Mesendoderm (in vitro differentiated cells): ENCODE data around the gene KIF1A.
"Not testable (repeated sequence)": the region's sequence is repeated elsewhere in the genome, so short reads cannot be mapped to it uniquely, and the experiment has no call there.

Experiments used
- DNase-seq: peaks from one replicate; pipeline ENCODE4 v3.0.0; 2013
- H2AK5ac ChIP-seq: 2 replicates; pipeline ENCODE4 v1.6.1; 2013; ENCODE audit warnings: low read length, inconsistent platforms
- H2BK120ac ChIP-seq: 2 replicates; pipeline ENCODE4 v1.6.1; 2013; ENCODE audit warnings: low read depth, mild to moderate bottlenecking, low read length, moderate library complexity, mixed read lengths
- H2BK15ac ChIP-seq: replicated peaks from 2 replicates; pipeline ENCODE4 v1.6.1; 2013; ENCODE audit warnings: low read depth, mild to moderate bottlenecking, moderate library complexity
- H2BK5ac ChIP-seq: 2 replicates; pipeline ENCODE4 v1.6.1; 2013; ENCODE audit warnings: low read length, inconsistent platforms
- H3K18ac ChIP-seq: 2 replicates; pipeline ENCODE4 v1.6.1; 2013; ENCODE audit warnings: mild to moderate bottlenecking, low read length, mixed read lengths
- H3K23ac ChIP-seq: one replicate; pipeline ENCODE4 v1.6.1; 2013; ENCODE audit warnings: low read length
- H3K27ac ChIP-seq: 2 replicates; pipeline ENCODE4 v1.5.1; 2013; ENCODE audit warnings: low read depth, mild to moderate bottlenecking, inconsistent platforms, low read length, moderate library complexity
- H3K27me3 ChIP-seq: 2 replicates; pipeline ENCODE4 v1.6.1; 2013; ENCODE audit warnings: low read length, control low read depth, mild to moderate bottlenecking, inconsistent platforms; ENCODE audit not compliant: insufficient read depth, poor library complexity
- H3K36me3 ChIP-seq: 2 replicates; pipeline ENCODE4 v1.6.1; 2013; ENCODE audit warnings: low read length, inconsistent platforms; ENCODE audit not compliant: control insufficient read depth, insufficient read depth
- H3K4ac ChIP-seq: one replicate; pipeline ENCODE4 v1.6.1; 2013; ENCODE audit warnings: low read depth, mild to moderate bottlenecking, low read length, moderate library complexity
- H3K4me1 ChIP-seq: 2 replicates; pipeline ENCODE4 v1.6.1; 2013; ENCODE audit warnings: low read depth, low read length, inconsistent platforms; ENCODE audit not compliant: control insufficient read depth
- H3K4me2 ChIP-seq: 2 replicates; pipeline ENCODE4 v1.6.1; 2013; ENCODE audit warnings: low read length
- H3K4me3 ChIP-seq: 2 replicates; pipeline ENCODE4 v1.5.1; 2013; ENCODE audit warnings: mild to moderate bottlenecking, low read length
- H3K56ac ChIP-seq: one replicate; pipeline ENCODE4 v1.6.1; 2013; ENCODE audit warnings: low read length
- H3K79me1 ChIP-seq: 2 replicates; pipeline ENCODE4 v1.6.1; 2013; ENCODE audit warnings: low read length, inconsistent platforms
- H3K79me2 ChIP-seq: 2 replicates; pipeline ENCODE4 v1.6.1; 2013; ENCODE audit warnings: mild to moderate bottlenecking, low read length; ENCODE audit not compliant: control insufficient read depth, insufficient read depth
- H3K9ac ChIP-seq: 2 replicates; pipeline ENCODE4 v1.6.1; 2013; ENCODE audit warnings: low read length, inconsistent platforms
- H4K5ac ChIP-seq: one replicate; pipeline ENCODE4 v1.6.1; 2013; ENCODE audit warnings: low read length
- H4K8ac ChIP-seq: one replicate; pipeline ENCODE4 v1.6.1; 2013; ENCODE audit warnings: low read depth, mild to moderate bottlenecking, control low read depth, low read length, moderate library complexity
- WGBS: extraction: QIAGEN DNeasy Blood & Tissue Kit; methylation state at CpG from one replicate; pipeline ENCODE4 v1.1.7; 2013; ENCODE audit warnings: low lambda C conversion rate, missing lambda C conversion rate; ENCODE audit not compliant: insufficient coverage; ENCODE audit errors: extremely low coverage; 5-methylcytosine and 5-hydroxymethylcytosine counted together

The KIF1A gene

GRCh38 chr2:240696469-240696868 lies 123.5 kb downstream of the KIF1A start:
- not testable (repeated sequence) for H3K9ac ChIP-seq, H3K4me1 ChIP-seq, H3K36me3 ChIP-seq, H3K27ac ChIP-seq, H3K4me3 ChIP-seq, H3K79me1 ChIP-seq, H3K23ac ChIP-seq, H3K27me3 ChIP-seq, H2BK15ac ChIP-seq, H4K8ac ChIP-seq, H3K56ac ChIP-seq, H3K18ac ChIP-seq, DNase-seq, H4K5ac ChIP-seq, H3K4ac ChIP-seq, H2AK5ac ChIP-seq, H2BK120ac ChIP-seq, H2BK5ac ChIP-seq, H3K79me2 ChIP-seq, H3K4me2 ChIP-seq
- no CpG with 5 or more reads among the region's 13 CpGs for WGBS

- WGBS: no CpG with 5 or more reads among the region's 19 CpGs
- not testable (repeated sequence) for H3K27me3 ChIP-seq, H3K18ac ChIP-seq, H2BK15ac ChIP-seq, H3K4me2 ChIP-seq, H3K4me3 ChIP-seq, H3K79me1 ChIP-seq, H2AK5ac ChIP-seq, H4K8ac ChIP-seq, H3K36me3 ChIP-seq, H3K79me2 ChIP-seq, H3K56ac ChIP-seq, H2BK5ac ChIP-seq, H4K5ac ChIP-seq, H2BK120ac ChIP-seq, H3K23ac ChIP-seq, H3K4ac ChIP-seq, H3K4me1 ChIP-seq, DNase-seq, H3K27ac ChIP-seq, H3K9ac ChIP-seq
Observed at GRCh38 chr2:240695593-240695992, 124.4 kb downstream of the KIF1A start.

GRCh38 chr2:240694304-240694703 lies 125.7 kb downstream of the KIF1A start:
- H4K8ac ChIP-seq, DNase-seq: not testable (repeated sequence)

GRCh38 chr2:240692583-240693561 lies 127.1 kb downstream of the KIF1A start:
- not testable (repeated sequence) for H3K18ac ChIP-seq, H3K27me3 ChIP-seq, H3K4me2 ChIP-seq, H2BK5ac ChIP-seq, H2BK120ac ChIP-seq, H3K23ac ChIP-seq, H3K56ac ChIP-seq, H3K4ac ChIP-seq, H3K9ac ChIP-seq, H3K4me3 ChIP-seq, H3K79me2 ChIP-seq, H4K8ac ChIP-seq, H3K36me3 ChIP-seq, DNase-seq, H3K4me1 ChIP-seq, H3K79me1 ChIP-seq, H3K27ac ChIP-seq, H4K5ac ChIP-seq, H2AK5ac ChIP-seq, H2BK15ac ChIP-seq
- no CpG with 5 or more reads among the region's 34 CpGs for WGBS

More at GRCh38 chr2:240694304-240694703, 125.7 kb downstream of the KIF1A start:
- not testable (repeated sequence) for H3K4me1 ChIP-seq, H3K4me3 ChIP-seq, H3K27ac ChIP-seq, H2BK5ac ChIP-seq, H3K79me1 ChIP-seq, H3K18ac ChIP-seq, H2AK5ac ChIP-seq, H2BK15ac ChIP-seq, H3K79me2 ChIP-seq, H3K4me2 ChIP-seq, H4K5ac ChIP-seq, H3K27me3 ChIP-seq, H3K4ac ChIP-seq, H2BK120ac ChIP-seq, H3K9ac ChIP-seq, H3K23ac ChIP-seq, H3K36me3 ChIP-seq, H3K56ac ChIP-seq
- no CpG with 5 or more reads among the region's 12 CpGs for WGBS

GRCh38 chr2:240691631-240692420 lies 128.2 kb downstream of the KIF1A start, which contains the start of gene AQP12A:
AQP12A (plus strand) TSS chr2:240691866; CDS start chr2:240691914, 48 bp downstream.
- not testable (repeated sequence) for H3K79me1 ChIP-seq, H3K27ac ChIP-seq, H3K36me3 ChIP-seq, H2AK5ac ChIP-seq, DNase-seq, H3K4ac ChIP-seq, H4K8ac ChIP-seq, H3K27me3 ChIP-seq, H3K23ac ChIP-seq, H3K4me1 ChIP-seq, H3K56ac ChIP-seq, H3K79me2 ChIP-seq, H3K4me2 ChIP-seq, H2BK120ac ChIP-seq, H3K18ac ChIP-seq, H4K5ac ChIP-seq, H2BK15ac ChIP-seq, H2BK5ac ChIP-seq, H3K9ac ChIP-seq, H3K4me3 ChIP-seq
- WGBS: no CpG with 5 or more reads among the region's 37 CpGs
